HG03521 (cell line): Measurements from ENCODE around the gene ZSCAN2.
"Not testable (repeated sequence)": the region's sequence is repeated elsewhere in the genome, so short reads cannot be mapped to it uniquely, and the experiment has no call there.

Source experiments
- ATAC-seq: cut with Tn5 transposase; IDR thresholded peaks from one replicate; pipeline ENCODE4 v1.9.1; 2021; ENCODE audit warnings: mild to moderate bottlenecking, moderate library complexity; ENCODE audit not compliant: unreplicated experiment

The ZSCAN2 gene

DNA sequence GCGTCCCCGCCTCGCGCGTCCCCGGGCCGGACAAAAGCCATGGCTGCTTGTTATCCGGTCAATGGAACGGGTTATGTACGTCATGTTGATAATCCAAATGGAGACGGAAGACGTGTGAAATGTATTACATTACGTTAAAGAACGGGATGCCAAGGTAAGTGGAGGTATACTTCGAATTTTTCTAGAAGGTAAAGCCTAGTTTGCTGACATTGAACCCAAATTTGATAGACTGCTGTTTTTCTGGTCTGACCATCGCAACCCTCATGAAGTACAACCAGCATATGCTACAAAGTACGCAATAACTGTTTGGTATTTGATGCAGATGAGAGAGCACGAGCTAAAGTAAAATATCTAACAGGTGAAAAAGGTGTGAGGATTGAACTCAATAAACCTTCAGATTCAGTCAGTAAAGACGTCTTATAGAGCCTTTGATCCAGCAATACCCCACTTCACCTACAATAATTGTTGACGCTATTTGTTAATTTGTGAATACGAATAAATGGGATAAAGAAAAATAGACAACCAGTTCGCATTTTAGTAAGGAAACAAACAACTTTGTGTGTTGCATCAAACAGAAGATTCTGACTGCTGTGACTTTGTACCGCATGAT is 33.5 kb downstream of the ZSCAN2 start:
- no peak for ATAC-seq

GRCh38 chr15:84638103-84638502 is 37.3 kb downstream of the ZSCAN2 start:
- ATAC-seq = no peak

- not testable (repeated sequence) for ATAC-seq
Observed at GRCh38 chr15:84641871-84642270, 41.1 kb downstream of the ZSCAN2 start.

GRCh38 chr15:84642640-84643039 is 41.8 kb downstream of the ZSCAN2 start:
- not testable (repeated sequence) for ATAC-seq

DNA sequence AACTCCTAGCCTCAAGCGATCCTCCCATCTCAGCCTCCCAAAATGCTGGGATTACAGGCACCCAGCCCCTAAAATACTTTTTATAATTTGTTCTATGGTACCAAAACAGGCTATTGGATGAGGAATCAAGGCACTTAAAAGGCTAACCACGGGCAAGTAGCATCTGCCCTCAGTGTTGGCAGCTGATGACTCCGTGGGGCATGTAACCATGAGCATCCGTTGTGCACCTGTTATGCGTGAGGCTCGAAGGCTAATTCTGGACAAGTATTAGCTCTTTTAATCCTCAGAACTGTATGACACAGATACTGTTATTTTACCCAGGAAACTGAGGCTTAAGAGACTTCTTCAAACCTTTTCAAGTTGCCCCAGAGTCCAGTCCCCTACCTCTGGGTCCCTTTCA is 43.0 kb downstream of the ZSCAN2 start:
- no peak for ATAC-seq

DNA sequence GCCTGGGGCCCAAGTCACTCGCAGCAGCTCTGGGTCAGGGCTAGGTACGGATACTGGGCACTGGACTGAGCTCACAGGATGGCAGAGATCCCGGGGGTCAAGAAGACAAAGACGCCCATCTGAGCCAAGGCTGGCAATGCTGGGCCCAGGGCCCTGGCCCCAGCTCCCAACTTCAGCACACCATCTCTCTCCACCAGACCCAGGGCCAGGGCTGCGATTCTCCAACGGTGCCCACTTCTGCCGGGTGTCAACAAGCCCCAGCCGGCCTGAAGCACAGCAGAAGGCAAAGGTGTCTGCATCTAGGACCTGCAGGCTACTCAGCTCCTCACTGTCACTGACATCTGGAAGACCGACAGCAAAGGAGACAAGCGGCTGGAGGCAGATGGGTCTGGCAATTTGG is 44.7 kb downstream of the ZSCAN2 start:
- ATAC-seq = no peak

DNA sequence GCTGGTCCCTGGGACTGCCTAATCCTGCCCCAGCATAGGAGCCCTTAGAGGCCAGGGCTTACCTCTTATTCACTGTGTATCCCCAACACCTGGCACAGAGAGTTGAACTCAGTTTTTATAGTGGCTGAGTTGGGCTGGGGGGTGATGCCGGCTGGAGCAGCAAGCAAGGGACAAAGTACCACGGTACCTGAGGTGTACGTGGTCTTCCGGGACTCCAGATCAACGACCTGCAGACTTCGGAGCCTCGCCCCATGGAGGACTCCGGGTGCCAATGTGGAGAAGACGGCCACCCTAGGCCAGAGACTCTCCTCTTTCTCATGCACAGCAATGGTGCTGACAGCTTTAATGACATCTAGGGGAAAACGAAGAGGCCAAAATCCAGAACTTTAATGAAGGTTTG is 45.2 kb downstream of the ZSCAN2 start:
- no peak for ATAC-seq

- no peak for ATAC-seq
Observed at GRCh38 chr15:84647726-84648125, 46.9 kb downstream of the ZSCAN2 start.

- ATAC-seq = no peak
Observed at GRCh38 chr15:84648539-84648938, 47.7 kb downstream of the ZSCAN2 start.

DNA sequence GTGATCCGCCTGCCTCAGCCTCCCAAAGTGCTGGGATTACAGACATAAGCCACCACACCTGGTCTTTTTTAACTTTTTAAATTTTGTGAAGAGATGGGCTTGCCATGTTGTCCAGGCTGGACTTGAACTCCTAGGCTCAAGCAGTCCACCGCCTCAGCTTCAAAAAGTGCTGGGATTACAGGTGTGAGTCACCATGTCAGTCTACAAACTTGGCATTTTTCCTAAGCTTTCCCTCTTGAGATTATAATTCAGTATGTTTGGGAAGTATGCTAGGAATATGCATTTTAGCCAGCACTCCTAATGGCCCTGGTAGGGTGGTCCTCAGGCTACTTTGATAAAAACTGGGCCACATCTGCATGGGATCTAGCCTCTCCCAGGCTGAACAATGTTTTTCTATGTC is 48.9 kb downstream of the ZSCAN2 start:
- ATAC-seq = no peak

- ATAC-seq = no peak
Observed at GRCh38 chr15:84653584-84653909, 52.7 kb downstream of the ZSCAN2 start.

GRCh38 chr15:84653910-84654688 is 53.3 kb downstream of the ZSCAN2 start, which contains the start of gene WDR73:
Gene WDR73, minus strand, starts transcription at chr15:84654283. Its CDS starts 9 bp downstream, at chr15:84654274.
- peak; percentile 79 for ATAC-seq

DNA sequence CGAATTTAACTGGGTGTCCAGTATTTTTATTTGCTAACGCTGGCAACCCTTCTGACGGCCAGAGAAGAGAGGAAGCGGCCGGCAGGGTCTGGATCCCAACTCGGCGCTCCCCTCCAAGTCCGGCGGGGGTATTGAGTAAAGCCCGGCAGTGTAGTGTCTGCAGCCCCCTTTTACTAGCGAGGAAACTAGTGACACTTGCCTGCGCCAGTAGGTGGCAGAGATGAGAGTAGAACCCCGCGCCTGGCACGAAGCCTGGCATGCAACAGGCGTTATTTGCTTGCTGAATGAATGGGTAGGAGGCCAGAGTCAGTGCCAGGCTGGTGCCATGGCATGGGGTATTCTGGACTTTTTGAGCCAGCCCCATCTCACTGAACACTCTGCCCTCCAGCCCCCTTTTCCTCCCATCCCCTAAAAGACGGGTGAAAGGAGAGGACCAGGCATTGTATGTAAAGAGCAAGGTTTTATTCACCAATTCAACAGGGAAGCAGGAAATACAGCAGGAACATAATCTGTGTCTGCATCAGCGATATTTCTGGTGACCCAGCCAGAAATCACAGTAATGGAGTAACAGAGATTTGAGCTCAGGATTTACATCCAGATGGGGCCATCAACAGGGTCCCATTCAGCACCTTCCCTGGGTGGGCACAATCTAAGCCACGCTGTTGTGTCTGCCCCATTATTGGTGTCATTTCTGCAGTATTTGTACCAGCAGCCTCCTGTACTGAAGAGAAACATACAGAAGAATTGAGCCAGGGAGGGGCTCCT is 54.1 kb downstream of the ZSCAN2 start:
- peak; percentile 27 for ATAC-seq

DNA sequence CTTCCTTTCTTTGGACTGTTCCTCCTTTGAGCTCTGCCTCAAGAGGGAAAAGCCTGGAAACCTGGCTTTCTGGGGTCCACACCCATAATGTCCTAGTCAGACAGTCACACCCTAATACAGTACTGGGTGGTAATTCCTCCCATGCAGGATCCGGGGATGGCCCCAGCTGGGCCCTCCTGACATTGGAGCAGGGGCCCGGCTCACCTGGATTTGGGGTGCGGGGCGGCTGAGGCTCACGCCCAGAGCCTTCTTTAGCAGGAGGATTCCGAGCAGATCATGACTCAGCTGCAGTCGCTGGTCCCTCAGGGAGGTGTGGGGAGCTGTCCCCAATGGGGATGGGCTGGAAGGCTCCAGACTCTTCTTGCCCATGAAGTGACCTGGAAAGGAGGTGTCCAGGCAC is 56.2 kb downstream of the ZSCAN2 start:
- ATAC-seq = no peak

DNA sequence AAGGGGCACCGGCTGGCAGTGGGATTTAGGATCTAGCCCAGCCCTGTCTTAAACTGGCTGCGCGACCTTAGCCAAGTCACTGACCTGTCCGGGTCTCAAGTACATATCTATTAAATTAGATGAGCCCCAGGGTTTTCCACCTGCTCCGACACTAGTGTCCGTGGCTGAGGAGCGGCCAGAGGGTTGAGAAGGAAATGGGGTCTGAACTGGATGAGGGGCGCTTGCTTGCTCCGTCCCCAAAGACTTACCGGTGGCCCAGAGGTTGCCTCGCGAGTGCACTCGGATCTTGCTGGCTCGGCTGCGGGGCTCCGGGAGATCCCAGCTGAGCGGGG is 56.9 kb downstream of the ZSCAN2 start:
- ATAC-seq = no peak

GRCh38 chr15:84658080-84658787 is 57.4 kb downstream of the ZSCAN2 start, which contains the start of gene NMB:
Gene NMB, minus strand, starts transcription at chr15:84658199. Its CDS starts 47 bp downstream, at chr15:84658152.
- ATAC-seq = peak; percentile 56

- ATAC-seq = no peak
Observed at GRCh38 chr15:84658788-84659411, 58.1 kb downstream of the ZSCAN2 start.

- no peak for ATAC-seq
Observed at GRCh38 chr15:84659904-84660781, 59.3 kb downstream of the ZSCAN2 start.

- ATAC-seq = no peak
Observed at GRCh38 chr15:84661001-84661400, 60.2 kb downstream of the ZSCAN2 start.

DNA sequence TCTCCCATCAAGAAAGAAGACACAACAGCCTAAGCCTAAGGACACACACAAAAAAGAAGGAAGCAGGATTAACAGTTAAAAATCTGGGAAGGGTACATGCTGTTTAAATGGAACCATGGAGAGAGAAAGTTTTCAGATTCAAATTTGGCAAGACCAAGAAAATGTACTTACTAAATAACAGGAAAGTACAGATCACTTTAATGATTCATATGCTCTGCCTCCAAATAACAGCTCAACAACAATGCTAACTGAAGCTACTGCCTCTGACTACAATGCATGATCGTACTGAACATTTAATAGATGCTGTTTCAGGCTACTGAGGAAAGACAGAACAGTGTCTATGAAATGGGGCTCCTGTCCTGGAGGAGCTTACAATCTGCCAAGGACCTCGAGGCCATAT is 65.6 kb downstream of the ZSCAN2 start:
- no peak for ATAC-seq
